Liver (tissue), 9 donors: ENCODE data around the gene RUNX1. TPM values are rescaled to one million over a fixed set of nuclear protein-coding genes. Genes with fewer than 3 reads are reported as not detected.

ENCODE experiments used
- DNase-seq: peaks from one replicate; pipeline ENCODE4 v3.0.0-alpha.2; 2017; ENCODE audit warnings: low spot score
- H3K27ac ChIP-seq, 2 donors: one replicate each; pipeline ENCODE4 v1.7.0; 2013; ENCODE audit warnings: inconsistent platforms in 2 of 2, low read length in 2 of 2, control low read depth in 1 of 2, low read depth in 1 of 2, mild to moderate bottlenecking in 1 of 2
- H3K27me3 ChIP-seq, 4 donors: one replicate each; pipeline versions ENCODE4 v1.6.1 to v1.7.0; 2013; ENCODE audit warnings: low read length in 3 of 4, inconsistent platforms in 1 of 4, mild to moderate bottlenecking in 1 of 4, moderate library complexity in 1 of 4; ENCODE audit not compliant: control insufficient read depth in 4 of 4, insufficient read depth in 4 of 4
- H3K36me3 ChIP-seq, 4 donors: one replicate each; pipeline versions ENCODE4 v1.6.1 to v1.7.0; 2013; ENCODE audit warnings: low read length in 3 of 4, mild to moderate bottlenecking in 3 of 4, low read depth in 1 of 4, moderate library complexity in 1 of 4; ENCODE audit not compliant: control insufficient read depth in 4 of 4, insufficient read depth in 3 of 4
- H3K4me1 ChIP-seq, 4 donors: one replicate each; pipeline versions ENCODE4 v1.6.1 to v1.7.0; 2013; ENCODE audit warnings: low read length in 3 of 4, mild to moderate bottlenecking in 3 of 4, moderate library complexity in 1 of 4; ENCODE audit not compliant: control insufficient read depth in 4 of 4, insufficient read depth in 4 of 4
- H3K4me3 ChIP-seq, 3 donors: one replicate each; pipeline versions ENCODE4 v1.6.1 to v1.7.0; 2013; ENCODE audit warnings: low read length in 3 of 3, control low read depth in 1 of 3, low read depth in 1 of 3, mild to moderate bottlenecking in 1 of 3
- H3K9ac ChIP-seq, 2 donors: one replicate each; pipeline ENCODE4 v1.7.0; 2013; ENCODE audit warnings: low read length in 2 of 2, mild to moderate bottlenecking in 2 of 2, moderate library complexity in 2 of 2, control low read depth in 1 of 2, low read depth in 1 of 2
- H3K9me3 ChIP-seq, 4 donors: one replicate each; pipeline versions ENCODE4 v1.6.1 to v1.7.0; 2013; ENCODE audit warnings: low read length in 3 of 4; ENCODE audit not compliant: control insufficient read depth in 4 of 4
- CTCF ChIP-seq: fragments of 150-350 bp; IDR thresholded peaks from 2 replicates; pipeline ENCODE4 v1.5.1; 2017; ENCODE audit warnings: improper control_type of control experiment, low read depth, low read length; ENCODE audit not compliant: missing input control
- EGR1 ChIP-seq, 2 donors: IDR thresholded peaks; 2 replicates each; pipeline ENCODE4 v1.6.1; 2016 to 2018; ENCODE audit warnings: antibody characterized with exemption in 2 of 2, low read depth in 2 of 2
- FOXA1 ChIP-seq: IDR thresholded peaks from 2 replicates; pipeline ENCODE4 v1.6.1; 2016; ENCODE audit warnings: antibody characterized with exemption
- FOXA2 ChIP-seq: IDR thresholded peaks from 2 replicates; pipeline ENCODE4 v1.6.1; 2016; ENCODE audit warnings: antibody characterized with exemption
- GABPA ChIP-seq, 2 donors: IDR thresholded peaks in 1 of 2; conservative IDR thresholded peaks in 1 of 2; 2 replicates each; pipeline ENCODE4 v1.6.1; 2016; ENCODE audit warnings: antibody characterized with exemption in 2 of 2, mild to moderate bottlenecking in 1 of 2, moderate library complexity in 1 of 2
- HNF4A ChIP-seq, 2 donors: conservative IDR thresholded peaks; 2 replicates each; pipeline ENCODE4 v1.6.1; 2016; ENCODE audit warnings: antibody characterized with exemption in 2 of 2, mild to moderate bottlenecking in 2 of 2
- HNF4G ChIP-seq: IDR thresholded peaks from 2 replicates; pipeline ENCODE4 v1.6.1; 2016; ENCODE audit warnings: antibody characterized with exemption
- JUND ChIP-seq, 2 donors: IDR thresholded peaks; 2 replicates each; pipeline ENCODE4 v1.6.1; 2016; ENCODE audit warnings: antibody characterized with exemption in 2 of 2
- MAX ChIP-seq: IDR thresholded peaks from 2 replicates; pipeline ENCODE4 v1.6.1; 2016; ENCODE audit warnings: antibody characterized with exemption
- NR2F2 ChIP-seq: IDR thresholded peaks from 2 replicates; pipeline ENCODE4 v1.6.1; 2016; ENCODE audit warnings: antibody characterized with exemption
- RAD21 ChIP-seq, 2 donors: IDR thresholded peaks; 2 replicates each; pipeline ENCODE4 v1.6.1; 2016; ENCODE audit warnings: antibody characterized with exemption in 2 of 2, mild to moderate bottlenecking in 2 of 2
- RXRA ChIP-seq, 2 donors: IDR thresholded peaks; 2 replicates each; pipeline ENCODE4 v1.6.1; 2017 to 2018; ENCODE audit warnings: antibody characterized with exemption in 2 of 2, mild to moderate bottlenecking in 1 of 2
- SP1 ChIP-seq: IDR thresholded peaks from 2 replicates; pipeline ENCODE4 v1.6.1; 2018; ENCODE audit warnings: antibody characterized with exemption, mild to moderate bottlenecking
- TAF1 ChIP-seq: conservative IDR thresholded peaks from 2 replicates; pipeline ENCODE4 v1.6.1; 2016; ENCODE audit warnings: antibody characterized with exemption, mild to moderate bottlenecking
- YY1 ChIP-seq: IDR thresholded peaks from 2 replicates; pipeline ENCODE4 v1.6.1; 2016; ENCODE audit warnings: antibody characterized with exemption, mild to moderate bottlenecking
- WGBS: extraction: QIAGEN DNeasy Blood & Tissue Kit; methylation state at CpG from one replicate; pipeline ENCODE4 v1.1.7; 2013; 5-methylcytosine and 5-hydroxymethylcytosine counted together
- polyA plus RNA-seq, 2 donors: library from polyadenylated mRNA; stranded (reverse) in 1 of 2; unstranded in 1 of 2; fragments of 200-250 nt in 1 of 2; fragments of >200 nt in 1 of 2; fragmentation: Nextera tagmentation in 1 of 2; extraction: Ambion mirVana in 1 of 2; gene quantifications; one replicate each; pipeline versions ENCODE4 v1.2.1 to v1.2.3, GENCODE V29; 2013 to 2015
- total RNA-seq, 2 donors: library from RNA; depleted of rRNA; stranded (reverse); fragments of >200 nt; gene quantifications; one replicate each; pipeline ENCODE4 v1.2.3, GENCODE V29; 2014
- TF ChIP-seq, protein P1 (sequence below): IDR thresholded peaks from 2 replicates; pipeline ENCODE4 v1.6.1; 2016; ENCODE audit warnings: antibody characterized with exemption
- TF ChIP-seq, protein P2 (sequence below): IDR thresholded peaks from 2 replicates; pipeline ENCODE4 v1.6.1; 2016; ENCODE audit warnings: antibody characterized with exemption
- TF ChIP-seq, protein P3 (sequence below): IDR thresholded peaks from 2 replicates; pipeline ENCODE4 v1.6.1; 2016; ENCODE audit warnings: antibody characterized with exemption, mild to moderate bottlenecking
- donor health status: healthy.
- donor health status: healthy.
- donor health status: healthy.
- donor health status: healthy.
- donor health status: healthy.

RUNX1 gene
- total and polyA plus RNA-seq, 4 donors = 0.98 to 7.2 (median 3.1) TPM

DNA sequence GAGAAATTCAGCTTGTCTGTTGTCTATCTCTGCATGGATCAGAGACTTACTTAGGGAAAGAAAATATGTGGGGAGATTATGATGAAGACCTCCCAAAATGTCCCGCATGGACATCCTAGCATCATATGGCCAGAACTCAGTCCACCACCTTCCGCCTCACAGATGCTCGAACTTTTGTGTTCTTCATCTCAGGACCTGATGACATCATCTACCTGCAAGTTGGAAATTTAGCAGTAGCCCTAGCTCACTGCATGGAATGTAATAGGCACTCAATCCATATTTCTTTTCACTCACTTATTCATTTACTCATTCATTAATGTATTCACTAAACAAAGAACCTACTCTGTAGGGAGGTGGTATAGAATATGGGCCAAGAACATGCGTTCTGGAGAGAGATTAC, 283.5 kb downstream of the RUNX1 start:
- Histone ChIP-seq H3K36me3 (no peaks in the 10 kb centered on the region), H3K4me1 (no peaks in the 10 kb centered on the region), H3K4me3 (no peak overlapping the region), H3K27me3 (no peaks in the 10 kb centered on the region), H3K27ac (no peak overlapping the region), H3K9me3 (peaks cover 0 to 2% (median 2%) of the 10 kb centered on the region in 4 donors), H3K9ac (no peak overlapping the region)
- 91% methylated on average over 4 of the region's 4 CpGs for WGBS
- no peak for TF ChIP-seq EGR1 (IDR thresholded peaks at IDR 0.05; ENCODE audit: low read depth in 2 of 2)
- no peak for TF ChIP-seq MAX
- TF ChIP-seq, protein P1, sequence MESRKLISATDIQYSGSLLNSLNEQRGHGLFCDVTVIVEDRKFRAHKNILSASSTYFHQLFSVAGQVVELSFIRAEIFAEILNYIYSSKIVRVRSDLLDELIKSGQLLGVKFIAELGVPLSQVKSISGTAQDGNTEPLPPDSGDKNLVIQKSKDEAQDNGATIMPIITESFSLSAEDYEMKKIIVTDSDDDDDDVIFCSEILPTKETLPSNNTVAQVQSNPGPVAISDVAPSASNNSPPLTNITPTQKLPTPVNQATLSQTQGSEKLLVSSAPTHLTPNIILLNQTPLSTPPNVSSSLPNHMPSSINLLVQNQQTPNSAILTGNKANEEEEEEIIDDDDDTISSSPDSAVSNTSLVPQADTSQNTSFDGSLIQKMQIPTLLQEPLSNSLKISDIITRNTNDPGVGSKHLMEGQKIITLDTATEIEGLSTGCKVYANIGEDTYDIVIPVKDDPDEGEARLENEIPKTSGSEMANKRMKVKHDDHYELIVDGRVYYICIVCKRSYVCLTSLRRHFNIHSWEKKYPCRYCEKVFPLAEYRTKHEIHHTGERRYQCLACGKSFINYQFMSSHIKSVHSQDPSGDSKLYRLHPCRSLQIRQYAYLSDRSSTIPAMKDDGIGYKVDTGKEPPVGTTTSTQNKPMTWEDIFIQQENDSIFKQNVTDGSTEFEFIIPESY = no peak
- TF ChIP-seq YY1 = no peak
- no peak for TF ChIP-seq FOXA2
- no peak for TF ChIP-seq JUND (IDR thresholded peaks at IDR 0.05)
- no peak for TF ChIP-seq SP1
- TF ChIP-seq, protein P2, sequence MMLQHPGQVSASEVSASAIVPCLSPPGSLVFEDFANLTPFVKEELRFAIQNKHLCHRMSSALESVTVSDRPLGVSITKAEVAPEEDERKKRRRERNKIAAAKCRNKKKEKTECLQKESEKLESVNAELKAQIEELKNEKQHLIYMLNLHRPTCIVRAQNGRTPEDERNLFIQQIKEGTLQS = no peak
- no peak for TF ChIP-seq CTCF
- no peak for TF ChIP-seq GABPA (IDR thresholded peaks at IDR 0.05 in 1 of 2, conservative IDR thresholded peaks at IDR 0.05 in 1 of 2)
- no peak for TF ChIP-seq TAF1
- no peak for TF ChIP-seq RAD21 (IDR thresholded peaks at IDR 0.05)
- no peak for TF ChIP-seq HNF4A (conservative IDR thresholded peaks at IDR 0.05)
- TF ChIP-seq RXRA (IDR thresholded peaks at IDR 0.05) = no peak
- TF ChIP-seq HNF4G = no peak
- TF ChIP-seq, protein P3, sequence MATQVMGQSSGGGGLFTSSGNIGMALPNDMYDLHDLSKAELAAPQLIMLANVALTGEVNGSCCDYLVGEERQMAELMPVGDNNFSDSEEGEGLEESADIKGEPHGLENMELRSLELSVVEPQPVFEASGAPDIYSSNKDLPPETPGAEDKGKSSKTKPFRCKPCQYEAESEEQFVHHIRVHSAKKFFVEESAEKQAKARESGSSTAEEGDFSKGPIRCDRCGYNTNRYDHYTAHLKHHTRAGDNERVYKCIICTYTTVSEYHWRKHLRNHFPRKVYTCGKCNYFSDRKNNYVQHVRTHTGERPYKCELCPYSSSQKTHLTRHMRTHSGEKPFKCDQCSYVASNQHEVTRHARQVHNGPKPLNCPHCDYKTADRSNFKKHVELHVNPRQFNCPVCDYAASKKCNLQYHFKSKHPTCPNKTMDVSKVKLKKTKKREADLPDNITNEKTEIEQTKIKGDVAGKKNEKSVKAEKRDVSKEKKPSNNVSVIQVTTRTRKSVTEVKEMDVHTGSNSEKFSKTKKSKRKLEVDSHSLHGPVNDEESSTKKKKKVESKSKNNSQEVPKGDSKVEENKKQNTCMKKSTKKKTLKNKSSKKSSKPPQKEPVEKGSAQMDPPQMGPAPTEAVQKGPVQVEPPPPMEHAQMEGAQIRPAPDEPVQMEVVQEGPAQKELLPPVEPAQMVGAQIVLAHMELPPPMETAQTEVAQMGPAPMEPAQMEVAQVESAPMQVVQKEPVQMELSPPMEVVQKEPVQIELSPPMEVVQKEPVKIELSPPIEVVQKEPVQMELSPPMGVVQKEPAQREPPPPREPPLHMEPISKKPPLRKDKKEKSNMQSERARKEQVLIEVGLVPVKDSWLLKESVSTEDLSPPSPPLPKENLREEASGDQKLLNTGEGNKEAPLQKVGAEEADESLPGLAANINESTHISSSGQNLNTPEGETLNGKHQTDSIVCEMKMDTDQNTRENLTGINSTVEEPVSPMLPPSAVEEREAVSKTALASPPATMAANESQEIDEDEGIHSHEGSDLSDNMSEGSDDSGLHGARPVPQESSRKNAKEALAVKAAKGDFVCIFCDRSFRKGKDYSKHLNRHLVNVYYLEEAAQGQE = no peak
- no peak for TF ChIP-seq NR2F2
- TF ChIP-seq FOXA1 = no peak
- DNase-seq = no peak
